ENCODE measurements around the gene TP63.

TP63 gene

GRCh38 chr3:189809583-189809982, 178.4 kb downstream of the TP63 start:
- no peak for DNase-seq (ENCODE audit: low spot score)

- no peak for DNase-seq (ENCODE audit: low spot score)
Observed at GRCh38 chr3:189812806-189813465, 181.7 kb downstream of the TP63 start.

- no peak for DNase-seq (ENCODE audit: low spot score)
Observed at GRCh38 chr3:189813647-189814240, 182.6 kb downstream of the TP63 start.

GRCh38 chr3:189820365-189820720, 189.2 kb downstream of the TP63 start:
- DNase-seq (ENCODE audit: low spot score), result no peak

- DNase-seq (ENCODE audit: low spot score), result no peak
Observed at GRCh38 chr3:189821262-189821661, 190.1 kb downstream of the TP63 start.

GRCh38 chr3:189822726-189823125, 191.5 kb downstream of the TP63 start:
- no peak for DNase-seq (ENCODE audit: low spot score)

GRCh38 chr3:189824629-189825312, 193.6 kb downstream of the TP63 start:
- DNase-seq (ENCODE audit: low spot score), result no peak

- no peak for DNase-seq (ENCODE audit: low spot score)
Observed at GRCh38 chr3:189826566-189826965, 195.4 kb downstream of the TP63 start.

- DNase-seq (ENCODE audit: low spot score), result no peak
Observed at GRCh38 chr3:189827108-189827507, 195.9 kb downstream of the TP63 start.

GRCh38 chr3:189830401-189830800, 199.2 kb downstream of the TP63 start:
- no peak for DNase-seq (ENCODE audit: low spot score)

GRCh38 chr3:189833266-189833665, 202.1 kb downstream of the TP63 start:
- DNase-seq (ENCODE audit: low spot score), result no peak

GRCh38 chr3:189833996-189834395, 202.8 kb downstream of the TP63 start:
- no peak for DNase-seq (ENCODE audit: low spot score)

GRCh38 chr3:189834462-189834861, 203.3 kb downstream of the TP63 start:
- no peak for DNase-seq (ENCODE audit: low spot score)

- no peak for DNase-seq (ENCODE audit: low spot score)
Observed at GRCh38 chr3:189836795-189837194, 205.6 kb downstream of the TP63 start.

- DNase-seq (ENCODE audit: low spot score), result no peak
Observed at GRCh38 chr3:189838291-189838690, 207.1 kb downstream of the TP63 start.

- no peak for DNase-seq (ENCODE audit: low spot score)
Observed at GRCh38 chr3:189839576-189839975, 208.4 kb downstream of the TP63 start.

GRCh38 chr3:189841473-189842205, 210.4 kb downstream of the TP63 start:
- no peak for DNase-seq (ENCODE audit: low spot score)

- no peak for DNase-seq (ENCODE audit: low spot score)
Observed at GRCh38 chr3:189842681-189843602, 211.8 kb downstream of the TP63 start.

GRCh38 chr3:189845069-189845468, 213.9 kb downstream of the TP63 start:
- DNase-seq (ENCODE audit: low spot score), result no peak

- DNase-seq (ENCODE audit: low spot score), result no peak
Observed at GRCh38 chr3:189848395-189849040, 217.3 kb downstream of the TP63 start.

GRCh38 chr3:189849262-189849661, 218.1 kb downstream of the TP63 start:
- no peak for DNase-seq (ENCODE audit: low spot score)
